HEK293 (cell line): ENCODE data around the gene UBALD1.

Experiments
- ZNF335 ChIP-seq: fragments of 450-650 bp; formaldehyde crosslinking; conservative IDR thresholded peaks from 2 replicates; pipeline ENCODE4 v1.5.1; 2016; ENCODE audit warnings: missing biosample characterization, missing genetic modification characterization
- ZNF701 ChIP-seq: fragments of 450-650 bp; formaldehyde crosslinking; IDR thresholded peaks from 2 replicates; pipeline ENCODE4 v1.5.1; 2016; ENCODE audit warnings: missing biosample characterization, missing genetic modification characterization
- TF ChIP-seq, protein P1 (sequence below): fragments of 450-650 bp; formaldehyde crosslinking; IDR thresholded peaks from 2 replicates; pipeline ENCODE4 v1.5.0; 2017; ENCODE audit warnings: missing biosample characterization, missing genetic modification characterization, borderline replicate concordance
- TF ChIP-seq, protein P2 (sequence below): sonication (generic); formaldehyde crosslinking; IDR thresholded peaks from 2 replicates; pipeline ENCODE4 v1.8.1; 2022; ENCODE audit warnings: mild to moderate bottlenecking, moderate library complexity, missing genetic modification reagents
- TF ChIP-seq, protein P3 (sequence below): fragments of 450-650 bp; formaldehyde crosslinking; IDR thresholded peaks from 2 replicates; pipeline ENCODE4 v1.5.1; 2016; ENCODE audit warnings: missing biosample characterization, missing genetic modification characterization, low read depth

DNA sequence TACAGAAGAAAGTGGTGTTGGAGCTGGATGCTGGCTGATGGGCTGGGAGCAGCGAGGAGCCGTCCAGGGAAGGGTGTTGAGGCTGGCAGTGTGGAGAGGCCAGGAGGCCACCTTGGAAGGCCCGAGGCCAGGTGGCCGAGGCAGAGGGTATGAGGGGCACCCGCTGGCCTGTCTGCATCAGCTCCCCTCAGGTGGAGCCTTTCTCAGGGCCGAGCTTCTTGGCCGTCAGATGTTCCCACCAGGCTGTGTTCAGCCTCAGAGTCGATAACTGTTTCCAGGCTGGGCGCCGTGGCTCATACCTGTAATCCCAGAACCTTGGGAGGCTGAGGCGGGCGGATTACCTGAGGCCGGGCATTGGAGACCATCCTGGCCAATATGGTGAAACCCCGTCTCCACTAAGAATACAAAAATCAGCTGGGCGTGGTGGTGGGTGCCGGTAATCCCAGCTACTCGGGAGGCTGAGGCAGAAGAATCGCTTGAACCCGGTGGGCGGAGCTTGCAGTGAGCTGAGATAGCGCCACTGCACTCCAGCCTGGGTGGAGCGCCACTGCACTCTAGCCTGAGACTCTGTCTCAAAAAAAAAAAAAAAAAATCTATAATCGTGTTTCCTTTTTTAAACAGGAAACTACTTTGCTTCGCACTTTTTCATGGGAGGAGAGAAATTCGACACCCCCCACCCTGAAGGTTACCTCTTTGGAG is 35.2 kb upstream of the UBALD1 start:
- TF ChIP-seq ZNF701 (tag by site-specific recombination) (no peak), ZNF335 (tag by site-specific recombination) (no peak)
- TF ChIP-seq, protein P1, sequence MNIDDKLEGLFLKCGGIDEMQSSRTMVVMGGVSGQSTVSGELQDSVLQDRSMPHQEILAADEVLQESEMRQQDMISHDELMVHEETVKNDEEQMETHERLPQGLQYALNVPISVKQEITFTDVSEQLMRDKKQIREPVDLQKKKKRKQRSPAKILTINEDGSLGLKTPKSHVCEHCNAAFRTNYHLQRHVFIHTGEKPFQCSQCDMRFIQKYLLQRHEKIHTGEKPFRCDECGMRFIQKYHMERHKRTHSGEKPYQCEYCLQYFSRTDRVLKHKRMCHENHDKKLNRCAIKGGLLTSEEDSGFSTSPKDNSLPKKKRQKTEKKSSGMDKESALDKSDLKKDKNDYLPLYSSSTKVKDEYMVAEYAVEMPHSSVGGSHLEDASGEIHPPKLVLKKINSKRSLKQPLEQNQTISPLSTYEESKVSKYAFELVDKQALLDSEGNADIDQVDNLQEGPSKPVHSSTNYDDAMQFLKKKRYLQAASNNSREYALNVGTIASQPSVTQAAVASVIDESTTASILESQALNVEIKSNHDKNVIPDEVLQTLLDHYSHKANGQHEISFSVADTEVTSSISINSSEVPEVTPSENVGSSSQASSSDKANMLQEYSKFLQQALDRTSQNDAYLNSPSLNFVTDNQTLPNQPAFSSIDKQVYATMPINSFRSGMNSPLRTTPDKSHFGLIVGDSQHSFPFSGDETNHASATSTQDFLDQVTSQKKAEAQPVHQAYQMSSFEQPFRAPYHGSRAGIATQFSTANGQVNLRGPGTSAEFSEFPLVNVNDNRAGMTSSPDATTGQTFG (tag by site-specific recombination), result no peak
- TF ChIP-seq, protein P2, sequence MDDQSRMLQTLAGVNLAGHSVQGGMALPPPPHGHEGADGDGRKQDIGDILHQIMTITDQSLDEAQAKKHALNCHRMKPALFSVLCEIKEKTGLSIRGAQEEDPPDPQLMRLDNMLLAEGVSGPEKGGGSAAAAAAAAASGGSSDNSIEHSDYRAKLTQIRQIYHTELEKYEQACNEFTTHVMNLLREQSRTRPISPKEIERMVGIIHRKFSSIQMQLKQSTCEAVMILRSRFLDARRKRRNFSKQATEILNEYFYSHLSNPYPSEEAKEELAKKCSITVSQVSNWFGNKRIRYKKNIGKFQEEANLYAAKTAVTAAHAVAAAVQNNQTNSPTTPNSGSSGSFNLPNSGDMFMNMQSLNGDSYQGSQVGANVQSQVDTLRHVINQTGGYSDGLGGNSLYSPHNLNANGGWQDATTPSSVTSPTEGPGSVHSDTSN, result no peak
- TF ChIP-seq, protein P3, sequence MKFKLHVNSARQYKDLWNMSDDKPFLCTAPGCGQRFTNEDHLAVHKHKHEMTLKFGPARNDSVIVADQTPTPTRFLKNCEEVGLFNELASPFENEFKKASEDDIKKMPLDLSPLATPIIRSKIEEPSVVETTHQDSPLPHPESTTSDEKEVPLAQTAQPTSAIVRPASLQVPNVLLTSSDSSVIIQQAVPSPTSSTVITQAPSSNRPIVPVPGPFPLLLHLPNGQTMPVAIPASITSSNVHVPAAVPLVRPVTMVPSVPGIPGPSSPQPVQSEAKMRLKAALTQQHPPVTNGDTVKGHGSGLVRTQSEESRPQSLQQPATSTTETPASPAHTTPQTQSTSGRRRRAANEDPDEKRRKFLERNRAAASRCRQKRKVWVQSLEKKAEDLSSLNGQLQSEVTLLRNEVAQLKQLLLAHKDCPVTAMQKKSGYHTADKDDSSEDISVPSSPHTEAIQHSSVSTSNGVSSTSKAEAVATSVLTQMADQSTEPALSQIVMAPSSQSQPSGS (tag by site-specific recombination), result no peak
